Body of pancreas (tissue), 4 donors: ENCODE data around the gene DDA1.
A peak's percentile ranks its signal among the peaks of the same experiment; 100 is the strongest.

Experiments
- CTCF ChIP-seq, 7 experiments: fragments of 450-650 bp in 4 of 7; fragments of 200-600 bp in 3 of 7; sonication (generic) in 3 of 7; IDR thresholded peaks; one replicate each; pipeline ENCODE4 v1.5.1; 2016 to 2019; ENCODE audit warnings: antibody characterized with exemption in 7 of 7
- POLR2A ChIP-seq, 3 donors: fragments of 450-650 bp; IDR thresholded peaks; one replicate each; pipeline ENCODE4 v1.6.1; 2016; ENCODE audit warnings: antibody characterized with exemption in 3 of 3, mild to moderate bottlenecking in 2 of 3

- TF ChIP-seq POLR2A (IDR thresholded peaks at IDR 0.05) (no peak), CTCF (IDR thresholded peaks at IDR 0.05) (peak; percentile 77 to 93 (median 86))
Observed at GRCh38 chr19:17346109-17346671, 36.8 kb downstream of the DDA1 start.
